ENCODE measurements around the gene SUB1.

Gene SUB1

GRCh38 chr5:32601623-32602295 lies 16.4 kb downstream of the SUB1 start:
- no peak overlapping the region for H3K4me3 ChIP-seq (replicated peaks; ENCODE audit: low read depth, low read length)
- no peak for DNase-seq (ENCODE audit: extremely low read depth, low read depth)
- TF ChIP-seq CTCF (IDR thresholded peaks at IDR 0.05; ENCODE audit: low read depth, low read length, missing control alignments): no peak

- no peak for DNase-seq (ENCODE audit: extremely low read depth, low read depth)
- no peak for TF ChIP-seq CTCF (IDR thresholded peaks at IDR 0.05; ENCODE audit: low read depth, low read length, missing control alignments)
- no peak overlapping the region for H3K4me3 ChIP-seq (replicated peaks; ENCODE audit: low read depth, low read length)
These were observed 17.5 kb downstream of the SUB1 start for GRCh38 chr5:32602906-32603305.

- TF ChIP-seq CTCF (IDR thresholded peaks at IDR 0.05; ENCODE audit: low read depth, low read length, missing control alignments): no peak
- no peak for DNase-seq (ENCODE audit: extremely low read depth, low read depth)
These were observed 19.7 kb downstream of the SUB1 start for GRCh38 chr5:32604800-32605765.

GRCh38 chr5:32605766-32606152 lies 20.4 kb downstream of the SUB1 start:
- H3K4me3 ChIP-seq (replicated peaks; ENCODE audit: low read depth, low read length): no peak overlapping the region
- no peak for DNase-seq (ENCODE audit: extremely low read depth, low read depth)
- TF ChIP-seq CTCF (IDR thresholded peaks at IDR 0.05; ENCODE audit: low read depth, low read length, missing control alignments): no peak

More at GRCh38 chr5:32604800-32605765, 19.7 kb downstream of the SUB1 start:
- no peak overlapping the region for H3K4me3 ChIP-seq (replicated peaks; ENCODE audit: low read depth, low read length)

- no peak for DNase-seq (ENCODE audit: extremely low read depth, low read depth)
- no peak for TF ChIP-seq CTCF (IDR thresholded peaks at IDR 0.05; ENCODE audit: low read depth, low read length, missing control alignments)
These were observed 27.0 kb downstream of the SUB1 start for GRCh38 chr5:32612134-32612888.

GRCh38 chr5:32613050-32613672 lies 27.8 kb downstream of the SUB1 start:
- no peak overlapping the region for H3K4me3 ChIP-seq (replicated peaks; ENCODE audit: low read depth, low read length)
- TF ChIP-seq CTCF (IDR thresholded peaks at IDR 0.05; ENCODE audit: low read depth, low read length, missing control alignments): peak; percentile 82
- DNase-seq (ENCODE audit: extremely low read depth, low read depth): peak; percentile 65

More at GRCh38 chr5:32612134-32612888, 27.0 kb downstream of the SUB1 start:
- no peak overlapping the region for H3K4me3 ChIP-seq (replicated peaks; ENCODE audit: low read depth, low read length)

Measured in HFF-Myc (cell line).